ENCODE data around the gene ELP1. TPM values are rescaled to one million over a fixed set of nuclear protein-coding genes. Genes with fewer than 3 reads are reported as not detected.

Gene ELP1
- total RNA-seq, 1 experiment from 2014 or later: 29.1 TPM

DNA sequence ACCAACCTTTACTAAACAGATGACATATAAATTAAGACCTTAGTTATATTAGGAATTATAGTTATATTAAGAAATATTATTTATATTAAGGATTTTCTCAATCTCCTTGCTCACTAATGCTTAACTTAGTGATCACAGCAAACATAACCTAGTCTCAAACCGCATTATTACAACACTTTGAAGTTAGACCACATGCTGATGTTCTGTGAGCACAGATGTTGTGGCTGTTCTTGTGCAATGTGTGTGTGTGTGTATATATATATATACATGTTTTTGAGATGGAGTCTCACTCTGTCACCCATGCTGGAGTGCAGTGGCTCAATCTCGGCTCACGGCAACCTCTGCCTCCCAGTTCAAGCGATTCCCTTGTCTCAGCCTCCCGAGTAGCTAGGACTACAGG is 20.5 kb downstream of the ELP1 start:
- no peaks in the 10 kb centered on the region for H3K27me3 Mint-ChIP-seq (ENCODE audit: insufficient read depth, unreplicated experiment)
- CTCF ChIA-PET: no interaction called here
- intact Hi-C loops (cut with micrococcal nuclease; ENCODE audit: unreplicated experiment): no loop called here
- POLR2A ChIA-PET: no interaction called here
- Histone ChIP-seq H3K36me3 (ENCODE audit: control insufficient read depth, insufficient read depth, low read length) (no peaks in the 10 kb centered on the region), H3K4me3 (ENCODE audit: low read depth, low read length) (no peak overlapping the region), H3K27me3 (replicated peaks; ENCODE audit: control insufficient read depth, insufficient read depth, low read length) (no peaks in the 10 kb centered on the region), H3K9me3 (no peaks in the 10 kb centered on the region), H3K4me1 (no peaks in the 10 kb centered on the region)
- BruUV-seq (replicated peaks): no TSS peak
- H3K36me3 Mint-ChIP-seq (ENCODE audit: insufficient read depth, unreplicated experiment): peaks cover 43% of the 10 kb centered on the region
- no peak overlapping the region for H3K27ac Mint-ChIP-seq (ENCODE audit: unreplicated experiment)
- H3K4me3 Mint-ChIP-seq (ENCODE audit: unreplicated experiment): no peak overlapping the region
- H3K4me1 Mint-ChIP-seq (ENCODE audit: low read depth, unreplicated experiment): no peaks in the 10 kb centered on the region
- TF ChIP-seq, protein P1, sequence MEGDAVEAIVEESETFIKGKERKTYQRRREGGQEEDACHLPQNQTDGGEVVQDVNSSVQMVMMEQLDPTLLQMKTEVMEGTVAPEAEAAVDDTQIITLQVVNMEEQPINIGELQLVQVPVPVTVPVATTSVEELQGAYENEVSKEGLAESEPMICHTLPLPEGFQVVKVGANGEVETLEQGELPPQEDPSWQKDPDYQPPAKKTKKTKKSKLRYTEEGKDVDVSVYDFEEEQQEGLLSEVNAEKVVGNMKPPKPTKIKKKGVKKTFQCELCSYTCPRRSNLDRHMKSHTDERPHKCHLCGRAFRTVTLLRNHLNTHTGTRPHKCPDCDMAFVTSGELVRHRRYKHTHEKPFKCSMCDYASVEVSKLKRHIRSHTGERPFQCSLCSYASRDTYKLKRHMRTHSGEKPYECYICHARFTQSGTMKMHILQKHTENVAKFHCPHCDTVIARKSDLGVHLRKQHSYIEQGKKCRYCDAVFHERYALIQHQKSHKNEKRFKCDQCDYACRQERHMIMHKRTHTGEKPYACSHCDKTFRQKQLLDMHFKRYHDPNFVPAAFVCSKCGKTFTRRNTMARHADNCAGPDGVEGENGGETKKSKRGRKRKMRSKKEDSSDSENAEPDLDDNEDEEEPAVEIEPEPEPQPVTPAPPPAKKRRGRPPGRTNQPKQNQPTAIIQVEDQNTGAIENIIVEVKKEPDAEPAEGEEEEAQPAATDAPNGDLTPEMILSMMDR (IDR thresholded peaks at IDR 0.05; ENCODE audit: insufficient read depth in 1 of 2, low read depth in 1 of 2, low read length in 1 of 2, severe bottlenecking in 1 of 2, unreplicated experiment in 1 of 2): no peak
- no peaks in the 10 kb centered on the region for H3K9me3 Mint-ChIP-seq (ENCODE audit: unreplicated experiment)
- no peak for DNase-seq

DNA sequence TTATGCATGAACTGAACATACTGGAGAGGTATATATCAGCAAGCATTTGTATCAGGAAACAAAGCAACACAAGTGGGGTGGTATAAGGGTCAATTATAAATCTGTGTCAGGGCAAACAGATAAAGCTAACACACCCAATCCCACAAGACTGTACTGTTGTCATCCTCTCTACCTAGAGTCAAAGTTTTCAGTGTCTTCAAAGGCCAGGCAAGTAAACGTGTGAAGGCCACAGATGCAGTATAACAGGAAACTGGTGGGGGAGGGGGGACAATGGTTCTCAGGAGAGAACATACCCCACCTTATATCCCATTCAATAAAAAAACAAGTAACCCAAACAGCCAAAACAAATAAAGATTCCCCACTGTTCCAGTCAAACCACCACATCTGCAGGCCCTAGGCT is 22.1 kb downstream of the ELP1 start:
- Mint-ChIP-seq H3K27me3 (ENCODE audit: insufficient read depth, unreplicated experiment) (no peaks in the 10 kb centered on the region), H3K4me3 (ENCODE audit: unreplicated experiment) (no peak overlapping the region), H3K36me3 (ENCODE audit: insufficient read depth, unreplicated experiment) (peaks cover 44% of the 10 kb centered on the region), H3K9me3 (ENCODE audit: unreplicated experiment) (no peaks in the 10 kb centered on the region), H3K4me1 (ENCODE audit: low read depth, unreplicated experiment) (no peaks in the 10 kb centered on the region), H3K27ac (ENCODE audit: unreplicated experiment) (no peak overlapping the region)
- POLR2A ChIA-PET: interaction anchor here (0.7 kb wide), 1 partner anchor 9 kb away, joined by 6 read pairs; no protein-coding TSS in a partner anchor
- Histone ChIP-seq H3K4me3 (ENCODE audit: low read depth, low read length) (no peak overlapping the region), H3K4me1 (no peaks in the 10 kb centered on the region), H3K9me3 (no peaks in the 10 kb centered on the region), H3K27me3 (replicated peaks; ENCODE audit: control insufficient read depth, insufficient read depth, low read length) (no peaks in the 10 kb centered on the region), H3K36me3 (ENCODE audit: control insufficient read depth, insufficient read depth, low read length) (no peaks in the 10 kb centered on the region; the same call in 1 of the 2 replicates)
- CTCF ChIA-PET: no interaction called here
- no peak for DNase-seq
- intact Hi-C loops (cut with micrococcal nuclease; ENCODE audit: unreplicated experiment): no loop called here
- BruUV-seq (replicated peaks): no TSS peak
- TF ChIP-seq, protein P1 (IDR thresholded peaks at IDR 0.05; ENCODE audit: insufficient read depth in 1 of 2, low read depth in 1 of 2, low read length in 1 of 2, severe bottlenecking in 1 of 2, unreplicated experiment in 1 of 2): no peak

DNA sequence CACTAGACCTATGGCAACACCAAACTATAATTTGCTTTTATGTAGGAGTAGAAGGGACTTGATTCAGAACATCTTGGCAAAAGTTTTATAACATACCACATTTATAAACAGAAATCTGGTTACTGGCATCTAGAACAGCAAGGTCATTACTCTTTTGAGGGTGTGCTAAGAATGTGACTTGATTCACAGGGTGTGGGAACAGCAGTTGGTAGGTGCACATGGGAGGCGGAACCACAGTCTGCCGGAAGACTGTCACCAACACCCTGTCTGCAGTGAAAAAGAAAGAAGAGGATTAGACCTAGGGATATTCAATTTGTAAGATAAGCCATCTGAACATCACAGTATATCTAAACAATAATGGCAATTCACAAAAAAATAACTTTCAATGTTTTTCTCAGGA is 23.0 kb downstream of the ELP1 start:
- DNase-seq: no peak
- ChIA-PET POLR2A (no interaction called here), CTCF (no interaction called here)
- intact Hi-C loops (cut with micrococcal nuclease; ENCODE audit: unreplicated experiment): no loop called here
- Histone ChIP-seq H3K4me3 (ENCODE audit: low read depth, low read length) (no peak overlapping the region), H3K4me1 (no peaks in the 10 kb centered on the region), H3K36me3 (ENCODE audit: control insufficient read depth, insufficient read depth, low read length) (peaks cover 2% of the 10 kb centered on the region; the same call in 1 of the 2 replicates), H3K9me3 (no peaks in the 10 kb centered on the region), H3K27me3 (replicated peaks; ENCODE audit: control insufficient read depth, insufficient read depth, low read length) (no peaks in the 10 kb centered on the region)
- TF ChIP-seq, protein P1 (IDR thresholded peaks at IDR 0.05; ENCODE audit: insufficient read depth in 1 of 2, low read depth in 1 of 2, low read length in 1 of 2, severe bottlenecking in 1 of 2, unreplicated experiment in 1 of 2): no peak
- Mint-ChIP-seq H3K27me3 (ENCODE audit: insufficient read depth, unreplicated experiment) (no peaks in the 10 kb centered on the region), H3K27ac (ENCODE audit: unreplicated experiment) (no peak overlapping the region), H3K4me3 (ENCODE audit: unreplicated experiment) (no peak overlapping the region), H3K4me1 (ENCODE audit: low read depth, unreplicated experiment) (no peaks in the 10 kb centered on the region), H3K36me3 (ENCODE audit: insufficient read depth, unreplicated experiment) (peaks cover 47% of the 10 kb centered on the region), H3K9me3 (ENCODE audit: unreplicated experiment) (no peaks in the 10 kb centered on the region)
- no TSS peak for BruUV-seq (replicated peaks)

Measured in Caco-2 (cell line).